22Rv1 (cell line): ENCODE data around the gene REL.

ENCODE experiments used
- ZFX ChIP-seq: fragments of 450-650 bp; IDR thresholded peaks from 2 replicates; pipeline ENCODE4 v1.6.1; 2017; ENCODE audit warnings: antibody characterized with exemption, borderline replicate concordance
- TF ChIP-seq, protein P1 (sequence below): fragments of 450-650 bp; IDR thresholded peaks from 2 replicates; pipeline ENCODE4 v1.5.1; 2017; ENCODE audit warnings: mild to moderate bottlenecking

DNA sequence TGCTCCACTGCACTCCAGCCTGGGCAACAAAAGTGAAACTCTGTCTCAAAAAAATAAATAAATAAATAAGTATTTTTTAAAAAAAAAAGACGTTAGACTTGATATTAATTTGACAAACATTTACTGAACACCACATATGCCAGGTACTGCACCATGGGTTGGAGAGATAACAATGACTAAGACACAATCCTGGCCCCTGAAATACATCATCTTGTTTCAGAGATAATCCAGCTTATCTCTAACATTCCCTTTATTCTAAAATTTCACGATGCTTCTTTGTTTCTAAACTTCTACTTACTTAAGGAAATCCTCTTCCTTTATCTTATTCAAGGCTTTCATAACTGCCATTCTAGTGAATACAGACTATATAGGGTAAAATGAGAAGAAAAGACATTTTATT lies 81.2 kb downstream of the REL start:
- TF ChIP-seq, protein P1, sequence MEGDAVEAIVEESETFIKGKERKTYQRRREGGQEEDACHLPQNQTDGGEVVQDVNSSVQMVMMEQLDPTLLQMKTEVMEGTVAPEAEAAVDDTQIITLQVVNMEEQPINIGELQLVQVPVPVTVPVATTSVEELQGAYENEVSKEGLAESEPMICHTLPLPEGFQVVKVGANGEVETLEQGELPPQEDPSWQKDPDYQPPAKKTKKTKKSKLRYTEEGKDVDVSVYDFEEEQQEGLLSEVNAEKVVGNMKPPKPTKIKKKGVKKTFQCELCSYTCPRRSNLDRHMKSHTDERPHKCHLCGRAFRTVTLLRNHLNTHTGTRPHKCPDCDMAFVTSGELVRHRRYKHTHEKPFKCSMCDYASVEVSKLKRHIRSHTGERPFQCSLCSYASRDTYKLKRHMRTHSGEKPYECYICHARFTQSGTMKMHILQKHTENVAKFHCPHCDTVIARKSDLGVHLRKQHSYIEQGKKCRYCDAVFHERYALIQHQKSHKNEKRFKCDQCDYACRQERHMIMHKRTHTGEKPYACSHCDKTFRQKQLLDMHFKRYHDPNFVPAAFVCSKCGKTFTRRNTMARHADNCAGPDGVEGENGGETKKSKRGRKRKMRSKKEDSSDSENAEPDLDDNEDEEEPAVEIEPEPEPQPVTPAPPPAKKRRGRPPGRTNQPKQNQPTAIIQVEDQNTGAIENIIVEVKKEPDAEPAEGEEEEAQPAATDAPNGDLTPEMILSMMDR = no peak
- no peak for TF ChIP-seq ZFX
